GM10266 (cell line): ENCODE data around the gene WDHD1.
"Not testable (repeated sequence)": the region's sequence is repeated elsewhere in the genome, so short reads cannot be mapped to it uniquely, and the experiment has no call there.

Source experiments
- DNase-seq: peaks from one replicate; pipeline ENCODE4 v3.0.0; 2012; ENCODE audit errors: extremely low spot score
- CTCF ChIP-seq: IDR thresholded peaks from 2 replicates; pipeline ENCODE4 v1.5.1; 2012; ENCODE audit warnings: mild to moderate bottlenecking, low read depth; ENCODE audit not compliant: control insufficient read depth, insufficient read depth; ENCODE audit errors: missing control alignments

Gene WDHD1

GRCh38 chr14:54920052-54920451 lies 106.8 kb downstream of the WDHD1 start:
- no peak for TF ChIP-seq CTCF
- no peak for DNase-seq

GRCh38 chr14:54919330-54919729 lies 107.6 kb downstream of the WDHD1 start:
- no peak for TF ChIP-seq CTCF
- no peak for DNase-seq

- DNase-seq = no peak
- no peak for TF ChIP-seq CTCF
Observed at GRCh38 chr14:54918427-54918826, 108.5 kb downstream of the WDHD1 start.

GRCh38 chr14:54916101-54916500 lies 110.8 kb downstream of the WDHD1 start:
- no peak for TF ChIP-seq CTCF
- no peak for DNase-seq

- no peak for DNase-seq
- TF ChIP-seq CTCF = no peak
Observed at GRCh38 chr14:54909817-54910558, 116.9 kb downstream of the WDHD1 start.

- not testable (repeated sequence) for DNase-seq
Observed at GRCh38 chr14:54908973-54909372, 117.9 kb downstream of the WDHD1 start.

- DNase-seq = peak; percentile 34
- no peak for TF ChIP-seq CTCF
Observed at GRCh38 chr14:54908190-54908589, 118.7 kb downstream of the WDHD1 start.

- no peak for DNase-seq
- TF ChIP-seq CTCF = no peak
Observed at GRCh38 chr14:54906075-54906474, 120.8 kb downstream of the WDHD1 start.
